Breast epithelium (tissue), 4 donors: ENCODE data around the gene ZNF175. TPM values are rescaled to one million over a fixed set of nuclear protein-coding genes. Genes with fewer than 3 reads are reported as not detected.

Source experiments
- DNase-seq, 2 donors: peaks; one replicate each; pipeline ENCODE4 v3.0.0-alpha.2; 2019; ENCODE audit warnings: low spot score in 2 of 2
- H3K27ac ChIP-seq, 2 donors: fragments of 200-600 bp; sonication (generic) in 1 of 2; one replicate each; pipeline ENCODE4 v1.5.1; 2016 to 2019; ENCODE audit warnings: mild to moderate bottlenecking in 1 of 2
- H3K27me3 ChIP-seq, 2 donors: fragments of 200-600 bp; sonication (generic) in 1 of 2; one replicate each; pipeline versions ENCODE4 v1.5.1 to v1.6.0; 2017 to 2019; ENCODE audit warnings: control low read depth in 1 of 2, mild to moderate bottlenecking in 1 of 2
- H3K36me3 ChIP-seq: fragments of 200-600 bp; one replicate; pipeline ENCODE4 v1.5.1; 2019
- H3K4me1 ChIP-seq, 2 donors: fragments of 200-600 bp; sonication (generic); one replicate each; pipeline ENCODE4 v1.5.1; 2016 to 2019; ENCODE audit warnings: control low read depth in 1 of 2
- H3K4me3 ChIP-seq, 3 donors: fragments of 200-600 bp; sonication (generic); 1 replicate in 2 of 3; 2 replicates in 1 of 3; pipeline ENCODE4 v1.5.1; 2016 to 2019; ENCODE audit warnings: mild to moderate bottlenecking in 3 of 3, moderate library complexity in 2 of 3
- H3K9me3 ChIP-seq, 2 donors: fragments of 200-600 bp; sonication (generic) in 1 of 2; one replicate each; pipeline ENCODE4 v1.5.1; 2016 to 2019; ENCODE audit warnings: control low read depth in 1 of 2
- CTCF ChIP-seq, 3 donors: fragments of 450-650 bp; IDR thresholded peaks; one replicate each; pipeline ENCODE4 v1.5.1; 2016 to 2017; ENCODE audit warnings: antibody characterized with exemption in 3 of 3, mild to moderate bottlenecking in 3 of 3, moderate library complexity in 3 of 3
- POLR2A ChIP-seq: fragments of 450-650 bp; IDR thresholded peaks from one replicate; pipeline ENCODE4 v1.6.1; 2016; ENCODE audit warnings: antibody characterized with exemption, mild to moderate bottlenecking, moderate library complexity
- POLR2AphosphoS5 ChIP-seq, 3 donors: sonication (generic); formaldehyde crosslinking; IDR thresholded peaks; one replicate each; pipeline ENCODE4 v1.6.1; 2017; ENCODE audit warnings: antibody characterized with exemption in 3 of 3
- intact Hi-C: fragments of 100-400 bp; cut with DNase I; formaldehyde crosslinking; loops from one replicate; pipeline ENCODE4 v1.15.1; 2023; ENCODE audit warnings: low total_unique reads
- total RNA-seq, 3 donors: library from RNA; depleted of rRNA; stranded (reverse); fragments of >200 nt; gene quantifications; one replicate each; pipeline ENCODE4 v1.1.0, GENCODE V29; 2016

Gene ZNF175
- total RNA-seq, 3 donors from 2014 or later: 4.3 to 12.1 (median 8.9) TPM

GRCh38 chr19:51599084-51599483 lies 28.0 kb downstream of the ZNF175 start:
- Histone ChIP-seq H3K9me3 (no peaks in the 10 kb centered on the region), H3K4me1 (peaks cover 0 to 4% of the 10 kb centered on the region in 2 donors), H3K27me3 (peaks cover 0 to 6% of the 10 kb centered on the region in 2 donors), H3K36me3 (no peaks in the 10 kb centered on the region), H3K4me3 (no peak overlapping the region), H3K27ac (no peak overlapping the region)
- TF ChIP-seq CTCF (IDR thresholded peaks at IDR 0.05): no peak
- no peak for TF ChIP-seq POLR2AphosphoS5 (IDR thresholded peaks at IDR 0.05)
- TF ChIP-seq POLR2A: no peak
- intact Hi-C loops: no loop called here
- DNase-seq: no peak

- no peaks in the 10 kb centered on the region for H3K9me3 ChIP-seq
- H3K36me3 ChIP-seq: no peaks in the 10 kb centered on the region
- H3K27me3 ChIP-seq: peaks cover 0 to 6% of the 10 kb centered on the region in 2 donors
- no peak for TF ChIP-seq CTCF (IDR thresholded peaks at IDR 0.05)
- no peak for TF ChIP-seq POLR2A
- no peak for TF ChIP-seq POLR2AphosphoS5 (IDR thresholded peaks at IDR 0.05)
- intact Hi-C loops: no loop called here
- no peak overlapping the region for H3K4me3 ChIP-seq
- H3K4me1 ChIP-seq: no peaks in the 10 kb centered on the region
- no peak overlapping the region for H3K27ac ChIP-seq
- no peak for DNase-seq
Observed at GRCh38 chr19:51600940-51601580, 30.0 kb downstream of the ZNF175 start.

- H3K9me3 ChIP-seq: no peaks in the 10 kb centered on the region
- intact Hi-C loops: no loop called here
- no peaks in the 10 kb centered on the region for H3K4me1 ChIP-seq
- no peak overlapping the region for H3K27ac ChIP-seq
- no peak for DNase-seq
- TF ChIP-seq POLR2AphosphoS5 (IDR thresholded peaks at IDR 0.05) (no peak), POLR2A (no peak), CTCF (IDR thresholded peaks at IDR 0.05) (no peak)
- no peak overlapping the region for H3K4me3 ChIP-seq
- peaks cover 0 to 6% of the 10 kb centered on the region in 2 donors for H3K27me3 ChIP-seq
- H3K36me3 ChIP-seq: no peaks in the 10 kb centered on the region
Observed at GRCh38 chr19:51602189-51602854, 31.2 kb downstream of the ZNF175 start.

- H3K36me3 ChIP-seq: no peaks in the 10 kb centered on the region
- H3K4me3 ChIP-seq: no peak overlapping the region
- no peak for DNase-seq
- H3K27ac ChIP-seq: no peak overlapping the region
- H3K9me3 ChIP-seq: no peaks in the 10 kb centered on the region
- no peaks in the 10 kb centered on the region for H3K4me1 ChIP-seq
- no peaks in the 10 kb centered on the region for H3K27me3 ChIP-seq
- intact Hi-C loops: loop anchor here (5.0 kb wide), 1 partner anchor 1935 kb away; no protein-coding TSS in a partner anchor
- TF ChIP-seq CTCF (IDR thresholded peaks at IDR 0.05) (no peak), POLR2AphosphoS5 (IDR thresholded peaks at IDR 0.05) (no peak), POLR2A (no peak)
Observed at GRCh38 chr19:51607077-51607476, 36.0 kb downstream of the ZNF175 start.

- Histone ChIP-seq H3K36me3 (no peaks in the 10 kb centered on the region), H3K4me3 (no peak overlapping the region), H3K27me3 (no peaks in the 10 kb centered on the region), H3K4me1 (no peaks in the 10 kb centered on the region), H3K9me3 (no peaks in the 10 kb centered on the region), H3K27ac (no peak overlapping the region)
- peak in 1 of 2 donors; percentile 84 for DNase-seq
- TF ChIP-seq POLR2A (no peak), POLR2AphosphoS5 (IDR thresholded peaks at IDR 0.05) (no peak), CTCF (IDR thresholded peaks at IDR 0.05) (peak in 2 of 3 donors; percentile 40 to 48)
- intact Hi-C loops: loop anchor here (5.0 kb wide), 1 partner anchor 1934 kb away; no protein-coding TSS in a partner anchor
Observed at GRCh38 chr19:51607920-51608562, 37.0 kb downstream of the ZNF175 start.
